Measurements from ENCODE around the gene APEH.

DNA sequence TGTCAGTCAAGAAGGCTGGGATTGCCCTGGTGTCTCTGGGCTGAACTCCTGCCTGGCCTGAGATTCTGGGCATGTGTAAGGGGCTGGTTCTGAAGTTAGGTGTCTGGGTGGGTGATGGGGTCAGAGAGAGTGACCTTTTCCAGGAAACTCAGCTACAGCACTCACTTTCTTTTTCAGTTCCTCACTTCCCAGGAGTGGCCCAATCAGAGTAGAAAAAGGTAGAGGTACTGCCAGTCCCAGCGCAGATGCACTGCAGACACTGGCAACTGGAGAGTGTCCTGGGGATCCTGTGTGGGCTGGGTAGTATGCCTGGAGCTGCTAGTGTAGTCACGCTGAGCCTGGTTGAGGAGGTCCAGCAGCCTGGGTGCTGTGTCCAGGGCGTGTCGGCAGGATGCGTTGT lies 46.5 kb upstream of the APEH start:
- TF ChIP-seq CTCF (IDR thresholded peaks at IDR 0.05) (no peak), POLR2A (IDR thresholded peaks at IDR 0.05) (no peak)

Data from testis (tissue), 2 donors.